GM19324 (cell line): ENCODE data around the gene PDZRN4.

Experiments
- ATAC-seq: cut with Tn5 transposase; IDR thresholded peaks from one replicate; pipeline ENCODE4 v1.9.1; 2021; ENCODE audit warnings: mild to moderate bottlenecking, moderate library complexity; ENCODE audit not compliant: unreplicated experiment, low FRiP score

PDZRN4 gene

DNA sequence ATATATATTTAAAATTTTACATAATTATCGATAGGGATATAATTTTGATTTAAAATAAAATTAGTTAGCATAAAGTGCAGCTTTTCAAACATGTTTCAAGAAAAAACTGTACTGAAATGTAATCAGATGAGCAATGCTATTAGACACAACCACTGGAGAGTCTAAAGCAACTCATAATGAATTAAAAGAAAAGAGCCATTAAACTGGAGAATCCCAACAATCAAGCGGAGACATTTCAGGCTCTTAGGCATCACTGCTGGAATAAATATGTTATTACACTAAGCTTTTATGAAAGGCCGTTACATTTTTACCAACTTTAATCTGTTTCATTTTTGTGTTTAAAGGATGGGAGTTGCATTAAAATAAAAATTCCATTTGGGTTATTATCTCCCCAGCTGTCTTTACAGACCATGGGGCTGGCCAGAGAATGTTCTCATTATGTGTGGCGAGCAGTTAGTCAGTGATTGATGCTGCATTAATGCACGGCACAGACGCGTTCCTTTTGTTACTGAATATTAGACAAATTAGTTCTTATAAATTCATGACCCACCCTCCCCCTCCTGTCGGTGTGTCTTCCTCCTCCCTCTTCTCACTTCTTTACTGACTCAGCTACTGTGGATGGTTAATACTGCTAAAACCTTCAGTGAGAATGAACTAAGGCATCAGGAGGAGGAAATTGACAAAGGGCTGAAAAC is 156.8 kb downstream of the PDZRN4 start:
- no peak for ATAC-seq

DNA sequence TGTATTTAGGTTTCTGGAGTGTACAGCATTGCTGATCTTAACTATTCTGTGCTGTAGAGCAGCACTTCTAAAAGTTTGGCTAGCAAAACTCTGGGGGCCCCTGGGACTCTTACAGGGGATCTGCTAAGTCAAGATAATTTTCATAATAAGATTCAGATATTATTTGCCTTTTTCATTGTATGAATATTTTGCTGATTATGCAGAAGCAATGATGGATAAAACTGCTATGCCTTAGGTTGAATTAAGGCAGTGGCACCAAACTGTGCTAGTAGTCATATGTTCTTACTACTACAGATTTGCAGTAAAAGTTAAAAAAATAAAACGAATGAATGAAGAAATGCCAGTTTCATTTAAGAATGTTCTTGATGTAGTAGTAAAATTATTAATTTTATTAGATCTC is 160.1 kb downstream of the PDZRN4 start:
- ATAC-seq: no peak

DNA sequence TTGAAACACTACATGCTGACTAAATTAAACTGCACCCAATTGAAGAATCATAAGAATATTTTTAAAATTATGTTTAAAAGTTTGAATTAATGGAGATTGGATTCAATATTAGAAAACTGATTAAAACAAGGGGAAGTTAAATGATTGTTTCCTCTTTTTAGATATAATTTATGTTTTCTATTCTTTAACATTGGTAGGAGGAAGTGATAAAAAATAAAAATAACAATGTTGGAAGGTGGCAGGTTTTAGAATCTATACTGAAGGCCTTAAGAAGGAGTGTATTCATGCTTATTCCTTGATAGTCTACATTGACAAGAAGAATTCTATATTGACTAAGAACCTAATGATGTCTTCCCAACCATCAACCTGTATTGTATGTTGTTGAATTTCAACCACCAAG is 168.1 kb downstream of the PDZRN4 start:
- ATAC-seq: no peak

DNA sequence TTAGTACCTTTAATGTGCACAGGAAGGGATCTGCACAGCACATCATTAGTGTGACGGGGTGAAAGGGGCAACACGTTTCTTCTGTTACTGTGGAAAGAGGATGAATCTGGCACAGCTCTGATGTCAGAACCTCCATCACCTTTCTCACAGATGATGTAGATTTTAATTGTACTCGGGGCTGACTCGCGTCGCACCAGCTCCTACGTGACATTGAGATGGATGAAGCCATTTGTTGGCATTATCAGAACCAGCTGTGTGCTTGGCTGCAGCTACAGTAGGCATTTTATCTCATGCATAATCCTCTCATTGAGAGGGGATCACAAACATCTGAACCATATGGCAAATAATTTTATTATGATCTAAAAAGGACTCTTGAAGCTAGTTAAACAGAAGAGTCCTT is 173.6 kb downstream of the PDZRN4 start:
- ATAC-seq: no peak

DNA sequence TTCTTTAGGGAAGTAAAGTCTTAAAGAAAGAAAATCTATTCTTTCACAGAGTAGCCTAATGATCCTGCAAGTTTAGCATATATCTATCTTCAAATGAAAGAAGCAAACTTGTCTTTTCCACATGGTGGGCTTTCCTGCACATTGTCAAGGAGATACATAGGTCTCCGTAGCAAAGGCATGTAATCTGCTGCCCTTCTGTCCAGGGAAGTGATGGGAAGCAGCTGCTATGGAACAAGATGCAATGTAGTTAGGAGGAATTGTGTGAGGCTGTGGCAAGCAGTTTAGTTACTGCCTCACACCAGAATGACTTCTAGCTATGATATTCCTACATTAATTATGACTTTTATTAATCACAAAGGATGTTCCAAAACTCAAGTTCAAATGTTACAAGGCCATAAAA is 174.4 kb downstream of the PDZRN4 start:
- ATAC-seq: no peak

DNA sequence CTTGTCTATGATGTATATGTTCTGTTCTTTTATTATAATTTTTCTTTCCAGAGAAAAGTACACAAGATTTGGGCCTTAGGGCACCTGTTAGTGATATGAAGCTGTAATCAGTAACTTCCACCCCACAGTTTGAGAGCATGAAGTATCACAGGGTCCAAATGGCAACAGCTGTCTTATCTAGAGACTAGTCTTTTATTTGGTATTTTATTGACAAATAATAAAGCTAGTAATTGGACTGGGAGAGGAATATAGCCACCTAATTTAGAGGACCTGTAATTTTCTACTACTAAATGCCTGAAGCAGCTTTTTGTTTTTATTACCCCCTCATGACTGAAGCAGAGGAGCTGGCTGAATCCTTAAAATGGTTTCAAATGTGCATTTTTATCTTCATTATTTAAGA is 174.8 kb downstream of the PDZRN4 start:
- no peak for ATAC-seq

DNA sequence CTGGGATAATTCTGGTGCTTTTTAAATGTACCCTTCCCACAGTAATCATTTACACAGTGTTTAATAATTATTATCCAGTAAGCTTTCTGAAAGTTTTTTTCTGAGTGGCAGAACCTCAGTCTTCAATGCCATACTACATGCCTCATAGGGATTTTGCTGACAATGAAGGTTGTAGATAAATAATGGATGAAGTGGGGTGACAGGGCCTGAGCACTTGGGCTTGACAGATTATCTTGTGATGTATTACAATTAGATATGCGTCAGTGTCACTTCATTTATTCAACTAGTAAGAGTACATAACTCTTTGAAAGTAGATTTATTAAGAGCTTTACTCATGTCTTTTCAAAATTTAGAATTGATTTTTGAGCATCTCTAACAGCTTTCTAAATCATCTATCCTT is 176.1 kb downstream of the PDZRN4 start:
- ATAC-seq: no peak

DNA sequence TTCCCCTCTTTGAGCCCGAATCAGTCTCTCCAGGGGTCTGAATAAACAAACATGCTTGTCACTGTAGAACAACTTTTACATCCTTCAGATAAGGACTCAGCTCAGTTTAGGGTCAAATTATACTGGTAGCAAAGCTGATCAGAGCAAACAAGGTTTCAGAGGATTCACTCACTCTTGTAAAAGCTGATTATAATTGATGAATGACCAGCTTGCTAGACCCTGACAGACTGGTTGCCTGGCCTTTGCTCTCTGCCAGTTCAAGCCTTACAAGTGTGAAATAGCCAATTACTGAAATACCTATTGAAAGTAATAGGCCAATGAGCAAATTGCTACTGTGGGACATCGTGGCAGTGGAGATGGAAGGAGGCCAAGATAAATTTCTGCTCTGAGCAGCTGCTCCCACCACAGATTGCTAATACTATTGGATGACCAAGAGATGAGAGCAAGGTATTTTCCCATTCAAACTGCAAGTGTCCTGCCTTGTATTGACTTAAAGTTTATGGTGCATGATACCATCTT is 177.6 kb downstream of the PDZRN4 start:
- no peak for ATAC-seq

DNA sequence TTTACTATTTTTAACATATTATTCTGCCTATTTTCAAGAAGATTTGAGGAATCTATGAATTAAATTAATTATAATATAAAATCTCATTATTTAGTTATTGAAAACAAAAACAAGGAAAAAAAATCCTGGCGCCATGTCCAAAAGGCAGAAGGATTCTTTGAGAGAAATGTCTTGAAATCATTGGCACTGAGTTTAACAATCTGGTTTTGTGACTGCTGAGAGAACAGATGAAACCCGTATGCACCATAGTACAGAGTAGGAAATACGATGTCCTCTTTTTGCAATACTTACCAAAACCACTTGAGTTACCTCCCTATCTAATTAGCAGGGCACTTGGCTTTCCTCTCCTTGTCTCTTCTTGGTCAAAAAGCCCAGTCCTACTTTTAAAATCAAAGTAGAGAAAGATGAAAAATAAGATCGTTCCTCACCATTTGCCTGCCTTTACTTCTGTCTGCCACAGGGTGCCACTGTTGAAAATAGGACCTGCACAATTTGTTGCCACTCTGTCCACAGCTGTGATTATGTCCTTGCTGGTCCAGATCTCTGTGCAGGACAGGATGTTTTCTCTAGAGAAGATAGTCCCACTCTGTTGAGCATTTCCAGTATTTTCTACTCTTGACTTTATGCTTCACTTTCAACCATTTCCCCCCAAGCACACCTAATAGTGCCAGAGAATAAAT is 179.7 kb downstream of the PDZRN4 start:
- no peak for ATAC-seq

DNA sequence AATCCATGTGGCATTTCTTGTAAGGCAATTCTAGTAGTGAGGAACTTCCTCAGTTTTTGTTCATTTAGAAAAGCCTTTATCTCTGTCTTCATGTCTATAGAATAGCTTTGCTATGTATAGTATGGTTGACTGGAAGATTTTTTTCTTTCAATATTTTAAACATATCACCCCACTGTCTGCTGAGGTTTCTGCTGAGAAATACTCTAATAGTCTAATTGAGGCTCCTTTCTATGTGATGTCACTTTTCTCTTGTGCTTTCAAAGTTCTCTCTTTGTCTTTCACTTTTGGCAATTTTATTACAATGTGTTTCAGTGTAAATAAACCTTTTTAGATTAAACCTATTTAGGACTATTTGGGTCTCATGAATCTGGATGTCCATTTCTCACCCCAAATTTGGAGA is 192.8 kb downstream of the PDZRN4 start:
- ATAC-seq: no peak

DNA sequence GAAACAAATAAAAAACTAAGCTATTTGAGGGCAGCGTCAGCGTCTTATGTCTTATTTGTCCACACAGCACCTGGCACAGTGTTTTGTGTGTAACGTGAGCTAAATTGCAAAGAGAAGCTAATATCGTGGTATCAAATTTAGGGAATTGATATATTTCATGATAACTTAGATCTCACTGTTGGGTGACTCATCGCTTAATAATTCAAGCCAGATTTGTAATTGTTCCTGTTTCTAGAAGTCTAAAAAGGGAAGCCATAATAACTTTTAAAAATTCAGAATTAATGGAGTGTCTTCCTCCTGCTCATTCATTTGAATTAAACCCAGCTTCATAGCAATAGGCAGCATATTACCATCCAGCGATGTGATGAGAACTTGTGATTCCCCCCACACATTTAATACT is 214.7 kb downstream of the PDZRN4 start:
- no peak for ATAC-seq

DNA sequence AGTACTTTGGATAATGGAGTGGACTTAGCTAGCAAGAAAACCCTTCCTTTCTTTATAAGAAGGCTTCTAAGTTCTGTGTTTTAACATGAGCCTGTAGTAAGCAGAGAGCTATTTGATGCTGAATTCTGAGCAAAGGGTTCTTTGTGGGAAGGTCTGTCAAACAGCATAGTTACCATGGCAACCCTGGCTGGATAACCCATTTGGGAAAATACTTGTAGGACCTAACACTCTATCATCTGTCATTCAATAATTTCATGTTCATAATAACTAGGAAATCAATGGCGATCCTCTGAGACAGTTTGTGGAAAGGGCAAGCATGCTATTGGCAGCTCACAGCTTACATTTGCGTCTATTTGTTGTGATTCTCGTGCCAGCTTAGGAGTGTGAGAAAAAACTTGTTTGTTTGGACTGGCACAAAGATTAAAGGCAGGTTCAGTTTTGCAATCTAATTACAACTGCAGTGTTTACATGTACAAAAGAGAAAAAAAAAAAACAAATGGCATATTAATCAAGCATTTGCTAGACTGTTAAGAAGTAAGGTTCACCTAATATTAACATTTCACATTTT is 219.2 kb downstream of the PDZRN4 start:
- ATAC-seq: no peak

DNA sequence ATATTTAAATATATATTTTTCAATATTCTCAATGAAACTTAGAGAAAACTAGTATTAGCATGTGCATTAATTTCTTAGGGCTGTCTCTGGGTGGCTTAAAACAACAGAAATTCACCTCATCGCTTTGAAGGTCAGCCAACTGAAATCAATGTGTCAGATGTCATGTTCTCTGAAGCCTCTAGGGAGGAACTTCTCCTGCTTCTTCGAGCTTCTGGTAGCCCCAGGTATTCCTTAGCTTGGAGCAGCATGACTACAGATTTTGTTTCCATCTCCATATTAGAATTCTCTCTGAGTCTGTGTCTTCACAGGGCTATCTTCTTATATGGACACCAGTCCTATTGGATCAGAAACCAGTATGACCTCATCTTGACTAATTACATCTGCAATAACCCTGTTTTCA is 221.5 kb downstream of the PDZRN4 start:
- no peak for ATAC-seq

DNA sequence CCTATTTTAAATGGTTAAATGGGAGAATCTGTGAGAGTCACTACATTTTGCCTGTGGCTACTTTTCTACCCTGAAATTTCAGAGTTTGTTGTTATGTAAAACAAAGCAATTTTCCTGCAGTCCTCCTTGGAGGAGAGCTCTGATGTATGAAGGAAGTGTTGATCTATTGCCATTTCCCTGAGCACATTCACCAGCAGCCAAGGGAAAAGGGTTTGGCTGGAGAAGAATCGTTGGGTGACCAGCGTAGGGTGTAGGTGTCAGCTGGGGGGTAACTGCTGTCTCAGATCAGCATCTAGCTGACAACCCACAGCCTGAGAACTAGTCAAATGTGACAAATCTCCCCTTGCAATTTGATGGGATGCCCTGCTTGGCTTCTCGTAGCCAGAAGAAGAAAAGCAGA is 230.5 kb downstream of the PDZRN4 start:
- ATAC-seq: no peak

DNA sequence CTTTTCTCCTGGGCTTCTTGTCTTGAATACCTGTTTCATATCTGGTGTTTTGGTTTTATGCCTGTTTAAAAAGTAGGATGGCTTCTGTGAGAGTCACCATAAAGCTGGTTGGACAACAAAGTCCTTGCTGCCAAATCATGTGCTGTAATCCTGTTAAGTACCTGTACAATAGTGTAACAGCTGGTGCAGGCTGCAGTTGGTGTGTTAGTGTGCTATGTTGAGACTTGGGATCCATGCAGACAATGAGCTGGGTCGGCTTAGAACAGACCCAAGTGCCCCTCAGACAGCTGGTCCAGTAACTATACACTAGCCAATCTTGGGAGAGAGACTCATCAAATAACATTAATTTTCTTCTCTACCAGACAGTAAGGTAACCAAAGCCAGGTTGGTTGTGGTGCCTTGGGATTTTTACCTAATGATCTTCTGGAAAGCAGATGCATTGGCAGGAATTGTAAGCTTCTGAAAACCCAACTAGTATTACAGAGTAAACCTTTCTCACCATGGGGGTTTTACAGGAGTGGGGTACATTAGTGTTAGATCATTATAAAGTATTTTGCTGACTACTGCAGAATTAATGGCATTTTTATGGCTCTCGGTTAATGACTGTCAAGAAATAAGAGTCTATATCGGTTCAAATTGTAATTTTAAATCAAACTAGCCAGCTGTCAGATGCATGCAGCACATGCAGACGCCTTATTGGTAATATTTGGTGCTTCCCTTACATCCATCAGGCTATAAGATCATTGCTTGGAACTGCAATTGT is 231.2 kb downstream of the PDZRN4 start:
- ATAC-seq: no peak

DNA sequence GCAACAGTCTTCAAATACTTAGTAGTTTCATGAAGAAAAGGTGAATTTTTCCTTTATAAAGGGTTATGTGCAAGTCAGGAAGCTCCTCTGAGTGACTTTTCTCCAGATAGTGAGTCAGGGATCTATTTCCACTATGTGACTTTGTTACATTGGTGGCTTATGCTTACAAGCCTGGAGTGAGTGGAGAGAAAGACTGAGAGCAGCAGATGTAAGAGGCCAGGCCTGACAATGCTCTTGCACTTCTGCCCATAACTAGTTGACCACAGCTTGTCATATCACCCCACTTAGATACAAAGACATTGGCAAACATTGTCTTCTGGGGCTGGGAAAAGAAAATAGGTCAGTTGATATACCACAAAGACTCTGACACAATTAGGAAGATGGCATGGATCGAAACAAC is 236.5 kb downstream of the PDZRN4 start:
- no peak for ATAC-seq

DNA sequence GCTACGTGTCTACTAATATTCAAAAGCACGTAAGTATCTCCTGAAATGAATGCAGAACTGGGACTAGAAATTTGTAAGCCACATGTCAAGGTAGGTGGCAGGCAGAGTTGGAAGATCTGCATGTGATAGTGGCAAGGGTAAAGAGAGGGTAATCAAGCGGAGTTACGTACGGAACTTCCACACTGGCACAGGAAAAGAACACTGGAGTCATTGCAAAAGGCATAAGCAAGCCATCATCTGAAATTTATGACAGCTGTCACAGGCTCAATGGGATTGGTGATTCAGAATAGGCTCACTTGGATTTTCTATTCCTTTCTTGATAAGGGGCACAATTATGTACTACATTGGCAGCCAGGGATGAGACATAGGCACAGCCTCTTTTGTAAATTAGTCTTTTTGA is 245.3 kb downstream of the PDZRN4 start:
- no peak for ATAC-seq

DNA sequence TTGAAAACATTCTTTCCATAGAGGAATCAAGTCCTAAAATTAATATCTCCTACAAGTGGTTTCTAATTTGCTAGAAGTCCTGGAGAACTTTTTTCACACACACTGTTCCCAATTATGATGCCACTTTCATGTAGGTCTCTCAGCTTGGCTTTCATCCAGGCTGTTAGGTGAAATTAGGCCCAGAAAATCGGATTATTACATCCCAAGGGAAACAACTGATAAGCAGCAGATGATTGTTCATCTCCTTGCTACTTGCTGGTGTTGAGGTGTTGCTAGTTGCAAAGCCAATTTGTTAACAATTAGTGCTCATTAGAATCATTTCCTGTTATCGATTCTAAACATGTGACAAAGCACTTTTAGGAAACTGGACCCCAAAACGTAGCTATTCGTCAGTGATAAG is 248.0 kb downstream of the PDZRN4 start:
- no peak for ATAC-seq

DNA sequence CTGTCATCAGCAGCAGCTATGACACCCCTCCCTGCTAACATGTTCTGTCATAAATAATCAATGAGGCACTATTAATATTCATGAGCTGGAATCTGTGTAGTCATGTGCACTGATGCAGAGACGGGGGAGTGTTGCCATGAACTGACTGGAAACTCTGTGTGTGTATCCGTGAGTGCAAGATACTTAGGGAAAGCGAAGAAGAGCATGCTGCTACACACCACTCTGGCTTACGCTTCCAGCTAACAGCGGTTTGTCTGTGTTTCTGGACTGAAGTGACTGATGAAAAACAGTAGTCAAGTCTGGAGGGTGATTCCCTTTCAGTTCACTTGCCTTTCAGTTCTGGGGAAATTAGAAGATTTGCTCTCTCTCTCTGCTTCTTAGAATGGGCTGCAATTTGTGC is 249.4 kb downstream of the PDZRN4 start:
- ATAC-seq: no peak

DNA sequence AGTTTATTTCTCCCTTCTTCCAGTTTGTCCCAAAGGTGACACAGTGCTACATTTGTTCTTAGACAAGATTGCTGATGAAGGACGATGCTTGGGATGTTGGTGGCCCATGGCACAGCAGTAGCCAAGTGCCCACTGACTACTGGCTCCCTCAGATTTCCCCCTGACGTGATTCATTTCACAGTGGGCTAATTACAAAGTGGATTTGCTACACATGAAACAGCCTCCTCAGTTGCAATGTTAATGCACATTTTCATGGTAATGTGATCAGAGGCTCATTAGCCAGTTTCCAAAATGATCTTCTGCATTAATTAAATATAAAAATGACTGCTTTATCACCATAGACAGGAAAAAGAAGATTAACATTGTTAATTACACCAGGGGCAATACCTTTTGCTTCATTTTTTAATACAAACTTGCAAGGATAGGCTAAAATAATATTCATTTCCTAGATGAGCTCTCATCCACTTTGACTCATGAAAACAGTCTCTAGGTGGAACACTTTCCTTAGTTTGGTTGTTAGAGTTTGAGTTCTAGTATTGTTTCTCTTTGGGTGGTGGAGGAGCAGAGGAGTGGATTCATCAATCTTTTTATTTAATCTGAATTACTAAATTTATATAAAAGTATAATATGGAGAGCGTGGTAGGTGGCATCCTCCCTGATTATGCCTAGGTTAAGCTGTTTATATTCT is 250.9 kb downstream of the PDZRN4 start:
- no peak for ATAC-seq

DNA sequence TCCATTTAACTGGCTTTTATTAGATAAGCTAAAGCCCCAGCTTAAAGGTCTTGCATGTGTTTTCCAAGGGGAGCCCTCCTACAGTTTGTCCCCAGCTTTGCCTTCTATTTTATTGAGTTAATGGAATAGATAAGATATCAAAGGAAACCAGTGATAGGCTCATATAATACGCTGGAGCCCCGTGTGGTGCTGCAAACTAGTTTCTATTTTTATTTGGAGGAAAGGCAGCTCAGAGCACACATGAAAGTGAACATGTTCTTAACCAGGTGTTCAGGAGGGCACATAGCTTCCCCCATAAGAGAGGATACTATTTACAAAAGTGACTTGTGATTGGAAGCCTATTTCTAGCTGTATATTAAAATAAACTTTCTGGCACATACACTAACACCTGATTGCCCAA is 251.7 kb downstream of the PDZRN4 start:
- ATAC-seq: no peak
